GM20000 (cell line): ENCODE data around the gene ADAM8.
A peak's percentile ranks its signal among the peaks of the same experiment; 100 is the strongest.

Experiments
- DNase-seq: peaks from one replicate; pipeline ENCODE4 v3.0.0; 2012; ENCODE audit warnings: low spot score
- CTCF ChIP-seq: IDR thresholded peaks from 2 replicates; pipeline ENCODE4 v1.5.1; 2012; ENCODE audit warnings: mild to moderate bottlenecking, control low read depth; ENCODE audit errors: extremely low read depth, missing control alignments

Gene ADAM8

GRCh38 chr10:133264461-133264860, 12.2 kb downstream of the ADAM8 start:
- no peak for TF ChIP-seq CTCF

GRCh38 chr10:133263674-133264073, 13.0 kb downstream of the ADAM8 start:
- no peak for TF ChIP-seq CTCF
- no peak for DNase-seq

More at GRCh38 chr10:133264461-133264860, 12.2 kb downstream of the ADAM8 start:
- DNase-seq: no peak

GRCh38 chr10:133262696-133263095, 14.0 kb downstream of the ADAM8 start:
- DNase-seq: no peak
- no peak for TF ChIP-seq CTCF

- peak; percentile 98 for DNase-seq
These were observed 14.8 kb downstream of the ADAM8 start for GRCh38 chr10:133261726-133262325.

GRCh38 chr10:133260895-133261725, 15.6 kb downstream of the ADAM8 start:
- TF ChIP-seq CTCF: no peak
- peak; percentile 79 for DNase-seq

More at GRCh38 chr10:133261726-133262325, 14.8 kb downstream of the ADAM8 start:
- no peak for TF ChIP-seq CTCF

- no peak for TF ChIP-seq CTCF
These were observed 17.1 kb downstream of the ADAM8 start for GRCh38 chr10:133259602-133259989.

More at GRCh38 chr10:133259602-133259989, 17.1 kb downstream of the ADAM8 start:
- no peak for DNase-seq
